Esophagus (tissue), 2 donors: Measurements from ENCODE around the gene STX2. TPM values are rescaled to one million over a fixed set of nuclear protein-coding genes. Genes with fewer than 3 reads are reported as not detected.

Source experiments
- H3K27ac ChIP-seq, 2 donors: one replicate each; pipeline ENCODE4 v1.5.1; 2013; ENCODE audit warnings: low read depth in 2 of 2, mild to moderate bottlenecking in 2 of 2, inconsistent platforms in 1 of 2, low read length in 1 of 2, moderate library complexity in 1 of 2
- H3K27me3 ChIP-seq, 2 donors: one replicate each; pipeline ENCODE4 v1.6.1; 2013; ENCODE audit warnings: low read length in 2 of 2, control low read depth in 1 of 2, mild to moderate bottlenecking in 1 of 2; ENCODE audit not compliant: insufficient read depth in 2 of 2, control insufficient read depth in 1 of 2
- H3K36me3 ChIP-seq, 2 donors: one replicate each; pipeline ENCODE4 v1.6.1; 2013; ENCODE audit warnings: low read length in 1 of 2; ENCODE audit not compliant: control insufficient read depth in 2 of 2, insufficient read depth in 2 of 2
- H3K4me1 ChIP-seq, 2 donors: one replicate each; pipeline ENCODE4 v1.6.1; 2013; ENCODE audit warnings: low read length in 1 of 2; ENCODE audit not compliant: control insufficient read depth in 2 of 2, insufficient read depth in 2 of 2
- H3K4me3 ChIP-seq, 2 donors: one replicate each; pipeline ENCODE4 v1.5.1; 2013; ENCODE audit warnings: low read length in 2 of 2, mild to moderate bottlenecking in 2 of 2, low read depth in 1 of 2, moderate library complexity in 1 of 2
- H3K9me3 ChIP-seq, 2 donors: one replicate each; pipeline ENCODE4 v1.6.1; 2013; ENCODE audit warnings: mild to moderate bottlenecking in 2 of 2, low read depth in 1 of 2, low read length in 1 of 2, moderate library complexity in 1 of 2; ENCODE audit not compliant: control insufficient read depth in 2 of 2, insufficient read depth in 1 of 2
- WGBS, 2 donors: extraction: QIAGEN DNeasy Blood & Tissue Kit; methylation state at CpG; one replicate each; pipeline ENCODE4 v1.1.7; 2013; 5-methylcytosine and 5-hydroxymethylcytosine counted together
- polyA plus RNA-seq, 2 donors: library from polyadenylated mRNA; stranded (reverse); fragments of 200-250 nt; gene quantifications; one replicate each; pipeline ENCODE4 v1.2.3, GENCODE V29; 2013
- donor health status: healthy with polysubstance abuse.
- donor health status: Bipolar disorder and iron deficiency.

STX2 gene
- polyA plus RNA-seq, 2 donors, result 3.1 to 3.5 TPM

DNA sequence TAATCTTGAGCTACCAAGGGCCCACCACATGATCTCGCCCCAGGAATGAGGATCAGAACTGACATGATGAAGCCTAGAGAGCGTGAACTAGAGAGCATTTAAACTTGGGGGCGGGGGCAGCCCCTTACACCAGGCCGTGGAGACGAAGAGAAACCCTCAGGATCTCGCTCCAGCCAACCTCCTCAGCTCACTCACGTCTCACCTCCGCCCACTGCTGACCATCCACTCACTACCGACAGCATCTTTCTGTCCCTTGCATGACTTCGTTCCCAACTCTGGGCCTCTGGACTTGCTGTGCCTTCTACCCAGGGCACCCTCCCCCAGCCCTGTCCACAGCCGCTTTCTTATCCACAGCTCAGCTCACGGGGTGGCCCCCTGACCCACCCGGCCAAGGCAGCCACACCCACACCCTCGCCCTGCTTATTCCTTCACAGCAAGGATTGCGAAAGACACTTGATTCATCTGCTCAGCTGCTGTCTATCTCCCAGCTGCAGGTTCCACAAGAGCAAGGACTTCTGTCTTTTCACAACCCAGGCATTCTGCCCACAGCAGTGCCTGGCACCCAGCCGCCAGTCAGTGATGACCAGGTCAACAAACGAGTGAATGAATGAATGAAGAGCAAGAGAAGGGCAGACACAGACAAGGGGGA lies 6.4 kb downstream of the STX2 start:
- Histone ChIP-seq H3K9me3 (no peaks in the 10 kb centered on the region), H3K27ac (no peak overlapping the region), H3K4me3 (no peak overlapping the region), H3K4me1 (peaks cover 5 to 9% of the 10 kb centered on the region in 2 donors), H3K36me3 (no peaks in the 10 kb centered on the region), H3K27me3 (no peaks in the 10 kb centered on the region)
- 70 to 73% methylated on average over 17 of the region's 17 CpGs for WGBS, 2 donors

DNA sequence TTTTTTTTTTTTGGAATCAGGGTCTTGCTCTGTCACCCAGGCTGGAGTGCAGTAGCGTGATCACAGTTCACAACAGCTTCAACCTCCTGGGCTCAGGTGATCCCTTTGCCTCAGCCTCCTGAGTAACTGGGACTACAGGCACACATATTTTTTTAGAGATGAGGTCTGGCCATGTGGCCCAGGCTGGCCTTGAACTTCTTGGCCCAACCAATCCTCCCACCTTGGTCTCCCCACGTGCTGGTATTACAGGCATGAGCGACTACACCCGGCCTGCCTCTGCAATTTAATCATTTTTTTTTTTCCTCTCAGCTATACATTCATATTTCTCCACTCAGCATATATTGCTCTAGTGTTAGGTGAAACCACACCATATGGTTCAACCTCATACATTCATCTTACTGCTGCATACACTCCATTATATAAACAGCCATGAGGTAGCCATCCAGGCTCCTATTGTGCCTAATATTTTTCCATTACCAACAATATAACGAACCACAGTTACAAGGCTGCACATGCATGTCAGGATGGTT lies 7.1 kb downstream of the STX2 start:
- H3K4me1 ChIP-seq, result peaks cover 5 to 9% of the 10 kb centered on the region in 2 donors
- H3K4me3 ChIP-seq, result no peak overlapping the region
- no peaks in the 10 kb centered on the region for H3K36me3 ChIP-seq
- H3K27ac ChIP-seq, result no peak overlapping the region
- WGBS, 2 donors, result 84 to 88% methylated on average over 5 of the region's 5 CpGs
- no peaks in the 10 kb centered on the region for H3K27me3 ChIP-seq
- no peaks in the 10 kb centered on the region for H3K9me3 ChIP-seq

DNA sequence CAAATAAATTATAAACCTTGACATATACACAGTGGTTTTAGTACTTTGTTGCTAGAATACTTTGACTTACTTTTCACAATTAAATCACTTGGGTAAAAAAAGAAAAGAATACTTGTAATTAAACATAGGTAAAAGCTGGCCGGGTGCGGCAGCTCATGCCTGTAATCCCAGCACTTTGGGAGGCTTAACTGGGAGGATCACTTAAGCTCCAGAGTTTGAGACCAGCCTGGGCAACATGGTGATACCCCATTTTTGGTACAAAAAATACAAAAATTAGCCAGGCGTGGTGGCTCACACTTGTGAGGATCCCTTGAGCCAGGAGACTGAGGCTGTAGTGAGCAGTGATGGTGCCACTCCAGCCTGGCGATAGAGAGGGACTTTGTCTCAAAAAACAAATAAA lies 7.8 kb downstream of the STX2 start:
- Histone ChIP-seq H3K4me3 (no peak overlapping the region), H3K27me3 (no peaks in the 10 kb centered on the region), H3K27ac (no peak overlapping the region), H3K9me3 (no peaks in the 10 kb centered on the region), H3K36me3 (no peaks in the 10 kb centered on the region), H3K4me1 (peaks cover 5 to 9% of the 10 kb centered on the region in 2 donors)
- WGBS, 2 donors, result 88 to 96% methylated on average over 4 of the region's 4 CpGs

DNA sequence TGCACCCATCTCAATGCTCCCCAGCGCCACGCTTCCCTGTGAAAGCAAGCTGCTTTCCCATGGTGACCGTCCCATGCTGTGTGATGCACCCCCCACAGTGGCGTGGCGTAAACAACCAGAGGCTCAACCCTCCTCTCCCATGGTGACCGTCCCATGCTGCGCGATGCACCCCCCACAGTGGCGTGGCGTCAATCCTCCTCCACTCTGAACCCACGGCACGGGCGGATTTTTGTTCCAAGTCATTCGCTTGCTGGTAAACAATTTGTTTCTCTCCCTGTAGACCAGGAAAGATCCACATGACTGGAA lies 8.9 kb downstream of the STX2 start:
- Histone ChIP-seq H3K4me1 (peaks cover 5 to 9% of the 10 kb centered on the region in 2 donors), H3K9me3 (no peaks in the 10 kb centered on the region), H3K27me3 (no peaks in the 10 kb centered on the region), H3K27ac (no peak overlapping the region), H3K4me3 (no peak overlapping the region), H3K36me3 (no peaks in the 10 kb centered on the region)
- 78 to 88% methylated on average over 14 of the region's 14 CpGs for WGBS, 2 donors

DNA sequence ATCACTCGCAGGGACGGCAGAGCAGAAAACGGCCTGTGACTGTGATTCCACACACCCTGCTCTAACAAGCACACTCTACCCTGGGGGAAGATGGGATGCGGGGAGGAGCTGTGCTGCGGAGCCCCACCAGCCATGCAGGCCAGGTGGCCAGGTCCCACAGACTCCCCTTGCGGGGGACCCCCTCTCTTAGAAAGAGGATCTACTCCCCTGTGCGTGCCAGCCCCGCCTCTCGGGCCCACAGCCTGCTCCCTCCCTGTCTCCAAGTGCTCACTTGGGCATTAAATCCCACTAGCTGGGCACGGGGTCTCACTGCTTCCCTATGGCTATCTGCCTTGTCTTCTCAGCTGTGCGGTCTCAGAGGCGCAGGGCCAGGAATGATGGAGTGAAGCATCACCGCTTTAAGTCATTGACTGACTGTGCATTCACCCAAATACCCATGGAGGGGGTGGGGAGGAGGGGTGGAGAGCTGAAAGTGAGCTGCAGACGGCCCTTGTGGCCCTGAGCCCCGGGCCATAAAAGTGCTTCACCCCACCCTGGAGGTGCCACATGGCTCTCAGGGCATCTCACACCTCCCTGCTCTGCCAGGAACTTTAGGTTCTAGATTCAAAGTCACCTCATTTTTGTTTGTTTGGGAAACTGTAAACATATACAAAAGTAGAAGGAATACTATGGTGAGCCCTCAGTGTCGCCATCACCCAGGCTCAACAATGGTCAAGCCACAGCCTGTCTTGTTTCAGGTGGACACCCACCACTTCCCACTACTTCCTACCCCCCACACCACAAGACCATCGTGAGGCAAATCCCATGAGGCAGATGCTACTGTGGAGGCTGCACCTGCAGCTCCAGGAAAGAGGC lies 9.4 kb downstream of the STX2 start:
- WGBS, 2 donors, result 87 to 90% methylated on average over 17 of the region's 17 CpGs
- H3K27me3 ChIP-seq, result no peaks in the 10 kb centered on the region
- H3K4me3 ChIP-seq, result no peak overlapping the region
- no peak overlapping the region for H3K27ac ChIP-seq
- H3K36me3 ChIP-seq, result no peaks in the 10 kb centered on the region
- H3K9me3 ChIP-seq, result no peaks in the 10 kb centered on the region
- H3K4me1 ChIP-seq, result peaks cover 5 to 9% of the 10 kb centered on the region in 2 donors

DNA sequence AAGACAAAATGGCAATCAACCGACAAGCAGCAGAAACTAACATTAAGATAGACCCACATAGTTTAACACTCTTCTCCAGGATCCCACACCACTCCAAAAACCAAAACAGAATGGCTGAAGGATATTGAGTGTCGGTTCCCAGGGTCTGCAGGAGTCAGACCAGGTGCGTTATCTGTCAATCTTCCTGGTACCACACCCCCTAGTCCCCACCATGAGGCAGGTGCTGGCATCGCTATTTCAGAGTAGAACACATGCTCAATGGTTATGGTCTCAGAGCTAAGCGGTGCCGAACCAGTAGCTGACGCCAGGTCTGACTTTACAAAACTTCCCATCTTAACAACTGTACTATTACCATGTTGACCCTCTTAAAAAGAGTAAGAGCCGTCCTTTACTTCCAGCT lies 10.2 kb downstream of the STX2 start:
- no peak overlapping the region for H3K27ac ChIP-seq
- H3K4me3 ChIP-seq, result no peak overlapping the region
- no peaks in the 10 kb centered on the region for H3K36me3 ChIP-seq
- 95 to 96% methylated on average over 8 of the region's 8 CpGs for WGBS, 2 donors
- H3K27me3 ChIP-seq, result no peaks in the 10 kb centered on the region
- H3K9me3 ChIP-seq, result no peaks in the 10 kb centered on the region
- peaks cover 5 to 9% of the 10 kb centered on the region in 2 donors for H3K4me1 ChIP-seq

DNA sequence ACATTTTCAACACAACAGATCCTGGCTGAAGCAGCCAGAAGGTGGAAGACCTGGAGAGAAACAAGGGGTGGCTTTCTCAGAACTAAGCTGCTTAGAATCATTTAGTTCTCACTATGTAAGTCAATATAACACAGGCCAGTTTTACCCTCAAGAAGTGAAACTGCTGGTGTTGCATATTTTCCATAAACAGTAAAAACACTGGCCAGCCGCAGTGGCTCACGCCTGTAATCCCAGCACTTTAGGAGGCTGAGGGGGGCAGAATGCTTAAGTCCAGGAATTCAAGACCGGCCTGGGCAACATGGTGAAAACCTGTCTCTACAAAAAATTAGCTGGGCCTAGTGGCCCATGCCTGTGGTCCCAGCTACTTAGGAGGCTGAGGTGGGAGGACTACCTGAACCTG lies 11.6 kb downstream of the STX2 start:
- H3K9me3 ChIP-seq, result no peaks in the 10 kb centered on the region
- WGBS, 2 donors, result 63 to 87% methylated on average over 3 of the region's 3 CpGs
- no peaks in the 10 kb centered on the region for H3K27me3 ChIP-seq
- no peak overlapping the region for H3K4me3 ChIP-seq
- H3K4me1 ChIP-seq, result peaks cover 2% of the 10 kb centered on the region in 2 donors
- H3K36me3 ChIP-seq, result peaks cover 0 to 2% of the 10 kb centered on the region in 2 donors
- no peak overlapping the region for H3K27ac ChIP-seq

DNA sequence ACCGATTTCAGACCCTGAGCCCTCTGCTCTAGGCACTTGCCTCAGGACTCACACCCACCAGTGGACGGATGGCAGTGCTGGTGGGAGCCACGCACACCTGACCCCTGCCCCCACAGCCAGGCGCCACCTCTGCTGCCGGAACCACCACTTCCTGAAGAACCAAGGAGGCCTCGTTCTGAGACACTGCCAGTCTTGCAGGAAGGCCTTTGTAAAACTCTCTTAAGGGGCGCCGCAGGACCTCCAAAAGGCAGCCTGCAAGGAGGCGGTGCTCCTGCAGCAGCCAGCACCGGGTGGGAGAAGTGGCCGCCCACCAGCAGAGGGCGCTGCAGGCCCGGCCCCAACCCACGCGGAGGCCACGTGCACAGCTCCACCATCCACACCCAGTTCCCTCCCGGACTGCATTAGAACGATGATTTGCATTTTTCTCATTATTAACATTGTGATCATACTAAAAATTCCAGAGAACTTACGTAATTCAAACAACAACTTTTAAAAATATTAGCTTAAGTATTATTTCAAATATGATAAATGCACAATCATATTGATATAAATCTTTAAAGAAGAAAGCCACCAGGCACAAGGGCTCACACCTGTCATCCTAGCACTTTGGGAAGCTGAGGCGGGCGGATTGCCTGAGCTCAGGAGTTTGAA lies 12.8 kb downstream of the STX2 start:
- Histone ChIP-seq H3K27ac (no peak overlapping the region), H3K4me3 (no peak overlapping the region), H3K27me3 (no peaks in the 10 kb centered on the region), H3K4me1 (peaks cover 2% of the 10 kb centered on the region in 2 donors), H3K9me3 (no peaks in the 10 kb centered on the region), H3K36me3 (peaks cover 0 to 2% of the 10 kb centered on the region in 2 donors)
- WGBS, 2 donors, result 65 to 75% methylated on average over 21 of the region's 21 CpGs

DNA sequence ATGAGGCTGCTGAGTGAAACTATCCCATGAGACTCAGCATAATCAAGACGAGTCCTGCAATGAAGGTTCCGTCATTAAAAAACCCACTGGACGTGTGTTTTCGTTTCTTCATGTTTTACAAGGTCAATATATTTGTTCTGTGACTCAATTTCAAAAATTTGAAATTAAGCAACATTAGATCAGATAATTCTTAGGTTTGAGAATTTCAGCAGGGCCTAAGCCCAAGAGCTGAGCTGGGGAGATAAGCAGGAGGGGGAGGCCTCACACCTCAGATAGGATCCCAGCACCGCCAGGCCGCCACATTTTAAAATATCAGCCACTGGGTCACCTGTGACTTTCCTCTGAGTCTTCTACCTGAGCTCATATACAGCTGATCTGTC lies 13.3 kb downstream of the STX2 start:
- Histone ChIP-seq H3K9me3 (no peaks in the 10 kb centered on the region), H3K27me3 (no peaks in the 10 kb centered on the region), H3K4me1 (peaks cover 2% of the 10 kb centered on the region in 2 donors), H3K27ac (no peak overlapping the region), H3K4me3 (no peak overlapping the region), H3K36me3 (peaks cover 0 to 2% of the 10 kb centered on the region in 2 donors)
- 92% methylated on average over 6 of the region's 6 CpGs for WGBS, 2 donors
